Skeletal muscle tissue (tissue), 4 donors: ENCODE measurements around the gene NSL1. TPM values are rescaled to one million over a fixed set of nuclear protein-coding genes. Genes with fewer than 3 reads are reported as not detected.

ENCODE experiments used
- H3K27ac ChIP-seq: one replicate; pipeline ENCODE4 v1.7.0; 2013; ENCODE audit warnings: mild to moderate bottlenecking, low read depth, low read length, inconsistent platforms
- H3K27me3 ChIP-seq, 3 donors: one replicate each; pipeline ENCODE4 v1.7.0; 2013; ENCODE audit warnings: low read length in 3 of 3; ENCODE audit not compliant: control insufficient read depth in 3 of 3, insufficient read depth in 3 of 3
- H3K36me3 ChIP-seq, 3 donors: one replicate each; pipeline ENCODE4 v1.7.0; 2013; ENCODE audit warnings: low read length in 3 of 3; ENCODE audit not compliant: control insufficient read depth in 3 of 3, insufficient read depth in 3 of 3
- H3K4me1 ChIP-seq, 3 donors: one replicate each; pipeline ENCODE4 v1.7.0; 2013; ENCODE audit warnings: low read length in 3 of 3, mild to moderate bottlenecking in 3 of 3; ENCODE audit not compliant: control insufficient read depth in 3 of 3, insufficient read depth in 3 of 3
- H3K4me3 ChIP-seq, 3 donors: one replicate each; pipeline ENCODE4 v1.7.0; 2013; ENCODE audit warnings: low read length in 3 of 3
- H3K9ac ChIP-seq, 3 donors: one replicate each; pipeline ENCODE4 v1.7.0; 2013; ENCODE audit warnings: low read length in 3 of 3, mild to moderate bottlenecking in 3 of 3, moderate library complexity in 2 of 3, low read depth in 1 of 3
- H3K9me3 ChIP-seq, 3 donors: one replicate each; pipeline ENCODE4 v1.7.0; 2013; ENCODE audit warnings: low read length in 3 of 3; ENCODE audit not compliant: control insufficient read depth in 3 of 3
- total RNA-seq: library from RNA; depleted of rRNA; stranded (reverse); fragments of >200 nt; gene quantifications from one replicate; pipeline ENCODE4 v1.2.3, GENCODE V29; 2014
- donor health status: Osteomylitis.

The NSL1 gene
- total RNA-seq, 1 donor from 2014 or later = 27.7 TPM

- Histone ChIP-seq H3K9me3 (no peaks in the 10 kb centered on the region), H3K36me3 (no peaks in the 10 kb centered on the region), H3K4me3 (no peak overlapping the region), H3K4me1 (no peaks in the 10 kb centered on the region), H3K9ac (no peak overlapping the region), H3K27ac (no peak overlapping the region), H3K27me3 (peaks cover 3 to 9% (median 7%) of the 10 kb centered on the region in 3 donors)
These were observed 103.1 kb downstream of the NSL1 start for GRCh38 chr1:212688341-212689047.

- no peak overlapping the region for H3K9ac ChIP-seq
- no peaks in the 10 kb centered on the region for H3K4me1 ChIP-seq
- peaks cover 0 to 5% (median 4%) of the 10 kb centered on the region in 3 donors for H3K27me3 ChIP-seq
- H3K9me3 ChIP-seq = no peaks in the 10 kb centered on the region
- no peaks in the 10 kb centered on the region for H3K36me3 ChIP-seq
- H3K27ac ChIP-seq = no peak overlapping the region
- H3K4me3 ChIP-seq = no peak overlapping the region
These were observed 103.8 kb downstream of the NSL1 start for GRCh38 chr1:212687811-212688210.

GRCh38 chr1:212686591-212686990 is 105.0 kb downstream of the NSL1 start:
- peaks cover 0 to 3% (median 1%) of the 10 kb centered on the region in 3 donors for H3K27me3 ChIP-seq
- H3K4me3 ChIP-seq = no peak overlapping the region
- H3K9me3 ChIP-seq = no peaks in the 10 kb centered on the region
- no peaks in the 10 kb centered on the region for H3K4me1 ChIP-seq
- H3K36me3 ChIP-seq = no peaks in the 10 kb centered on the region
- H3K9ac ChIP-seq = no peak overlapping the region
- H3K27ac ChIP-seq = no peak overlapping the region

- H3K27me3 ChIP-seq = peaks cover 0 to 3% (median 0%) of the 10 kb centered on the region in 3 donors
- H3K36me3 ChIP-seq = no peaks in the 10 kb centered on the region
- no peaks in the 10 kb centered on the region for H3K4me1 ChIP-seq
- H3K9ac ChIP-seq = no peak overlapping the region
- no peaks in the 10 kb centered on the region for H3K9me3 ChIP-seq
- no peak overlapping the region for H3K4me3 ChIP-seq
- no peak overlapping the region for H3K27ac ChIP-seq
These were observed 105.5 kb downstream of the NSL1 start for GRCh38 chr1:212686069-212686468.

GRCh38 chr1:212685429-212685828 is 106.1 kb downstream of the NSL1 start:
- no peak overlapping the region for H3K27ac ChIP-seq
- H3K27me3 ChIP-seq = peaks cover 0 to 3% (median 0%) of the 10 kb centered on the region in 3 donors
- no peaks in the 10 kb centered on the region for H3K36me3 ChIP-seq
- H3K4me1 ChIP-seq = no peaks in the 10 kb centered on the region
- H3K9ac ChIP-seq = no peak overlapping the region
- no peaks in the 10 kb centered on the region for H3K9me3 ChIP-seq
- H3K4me3 ChIP-seq = no peak overlapping the region

GRCh38 chr1:212684521-212685090 is 107.0 kb downstream of the NSL1 start:
- no peaks in the 10 kb centered on the region for H3K4me1 ChIP-seq
- H3K36me3 ChIP-seq = no peaks in the 10 kb centered on the region
- H3K27ac ChIP-seq = no peak overlapping the region
- no peak overlapping the region for H3K4me3 ChIP-seq
- H3K27me3 ChIP-seq = peaks cover 0 to 3% (median 0%) of the 10 kb centered on the region in 3 donors
- no peaks in the 10 kb centered on the region for H3K9me3 ChIP-seq
- H3K9ac ChIP-seq = no peak overlapping the region

- Histone ChIP-seq H3K4me1 (no peaks in the 10 kb centered on the region), H3K36me3 (no peaks in the 10 kb centered on the region), H3K27ac (no peak overlapping the region), H3K9ac (no peak overlapping the region), H3K4me3 (no peak overlapping the region), H3K9me3 (no peaks in the 10 kb centered on the region), H3K27me3 (peaks cover 0 to 3% (median 0%) of the 10 kb centered on the region in 3 donors)
These were observed 107.5 kb downstream of the NSL1 start for GRCh38 chr1:212684076-212684475.

GRCh38 chr1:212683357-212683722 is 108.2 kb downstream of the NSL1 start:
- Histone ChIP-seq H3K4me1 (no peaks in the 10 kb centered on the region), H3K27me3 (peaks cover 0 to 3% (median 0%) of the 10 kb centered on the region in 3 donors), H3K9ac (no peak overlapping the region), H3K4me3 (no peak overlapping the region), H3K27ac (no peak overlapping the region), H3K36me3 (no peaks in the 10 kb centered on the region), H3K9me3 (no peaks in the 10 kb centered on the region)

GRCh38 chr1:212680680-212681389 is 110.7 kb downstream of the NSL1 start:
- no peaks in the 10 kb centered on the region for H3K4me1 ChIP-seq
- no peak overlapping the region for H3K27ac ChIP-seq

More at GRCh38 chr1:212680680-212681389, 110.7 kb downstream of the NSL1 start:
- Histone ChIP-seq H3K36me3 (no peaks in the 10 kb centered on the region), H3K9ac (no peak overlapping the region), H3K9me3 (no peaks in the 10 kb centered on the region), H3K4me3 (no peak overlapping the region), H3K27me3 (peaks cover 0 to 3% (median 0%) of the 10 kb centered on the region in 3 donors)
